Natural killer cell (primary cell): ENCODE measurements around the gene SLC35F3. TPM values are rescaled to one million over a fixed set of nuclear protein-coding genes. Genes with fewer than 3 reads are reported as not detected.

Source experiments
- ATAC-seq, 3 donors: fragments of 150-1000 bp in 2 of 3; fragments of 200-7000 bp in 1 of 3; cut with Tn5 transposase; 1 replicate in 1 of 3; 2 replicates in 2 of 3; pipeline ENCODE4 v1.10.0; 2021; ENCODE audit warnings: mild to moderate bottlenecking in 2 of 3, moderate library complexity in 2 of 3
- DNase-seq, 2 donors: peaks; one replicate each; pipeline versions ENCODE4 v3.0.0 to v3.0.0-alpha.2; 2013 to 2021; ENCODE audit warnings: mixed read lengths in 1 of 2
- H3K27ac ChIP-seq: one replicate; pipeline ENCODE4 v1.5.1; 2013; ENCODE audit warnings: mild to moderate bottlenecking, low read length
- H3K27me3 ChIP-seq: one replicate; pipeline ENCODE4 v1.6.1; 2013; ENCODE audit warnings: low read length; ENCODE audit not compliant: control insufficient read depth, insufficient read depth
- H3K36me3 ChIP-seq: one replicate; pipeline ENCODE4 v1.6.1; 2013; ENCODE audit warnings: low read length; ENCODE audit not compliant: control insufficient read depth, insufficient read depth
- H3K4me1 ChIP-seq: one replicate; pipeline ENCODE4 v1.6.1; 2013; ENCODE audit warnings: low read length; ENCODE audit not compliant: control insufficient read depth, insufficient read depth
- H3K4me3 ChIP-seq: one replicate; pipeline ENCODE4 v1.5.1; 2013; ENCODE audit warnings: low read length
- H3K9me3 ChIP-seq: one replicate; pipeline ENCODE4 v1.6.1; 2013; ENCODE audit warnings: low read length; ENCODE audit not compliant: control insufficient read depth, insufficient read depth
- H3K27ac Mint-ChIP-seq, 2 donors: one replicate each; pipeline ENCODE4 v1.8.0; 2022; ENCODE audit warnings: mild to moderate bottlenecking in 2 of 2, mixed read lengths in 2 of 2, moderate library complexity in 1 of 2
- H3K27me3 Mint-ChIP-seq, 2 donors: one replicate each; pipeline ENCODE4 v1.8.0; 2022; ENCODE audit warnings: low read depth in 2 of 2, mixed read lengths in 2 of 2
- H3K36me3 Mint-ChIP-seq: one replicate; pipeline ENCODE4 v1.8.0; 2022; ENCODE audit warnings: mixed read lengths
- H3K4me1 Mint-ChIP-seq, 2 donors: one replicate each; pipeline ENCODE4 v1.8.0; 2022; ENCODE audit warnings: mixed read lengths in 2 of 2
- H3K4me3 Mint-ChIP-seq: one replicate; pipeline ENCODE4 v1.8.0; 2022; ENCODE audit warnings: mild to moderate bottlenecking, moderate library complexity, mixed read lengths
- H3K9me3 Mint-ChIP-seq, 2 donors: one replicate each; pipeline ENCODE4 v1.8.0; 2022; ENCODE audit warnings: mixed read lengths in 2 of 2
- CTCF ChIP-seq: fragments of 200-600 bp; IDR thresholded peaks from one replicate; pipeline ENCODE4 v1.8.0; 2022; ENCODE audit warnings: antibody characterized with exemption
- WGBS: methylation state at CpG from one replicate; pipeline ENCODE4 v1.1.7; 2013; ENCODE audit warnings: missing lambda C conversion rate; ENCODE audit not compliant: insufficient coverage; 5-methylcytosine and 5-hydroxymethylcytosine counted together
- intact Hi-C: fragments of 100-400 bp; cut with micrococcal nuclease; formaldehyde crosslinking; loops from one replicate; pipeline ENCODE4 v1.14.2; 2022
- total RNA-seq, 4 donors: library from RNA; stranded (reverse); fragments of 120-200 nt in 1 of 4; gene quantifications; one replicate each; pipeline versions ENCODE4 v1.2.3 to v1.2.4, GENCODE V29; 2013 to 2022

Gene SLC35F3
- total RNA-seq, 3 donors from 2014 or later (not counting 1 experiment from before 2014, with no cell fraction given) = not detected

GRCh38 chr1:233933339-233933738 lies 28.9 kb downstream of the SLC35F3 start:
- no peak for ATAC-seq
- TF ChIP-seq CTCF = no peak
- Mint-ChIP-seq H3K4me1 (no peaks in the 10 kb centered on the region), H3K27me3 (no peaks in the 10 kb centered on the region), H3K36me3 (no peaks in the 10 kb centered on the region), H3K27ac (no peak overlapping the region), H3K9me3 (peaks cover 0 to 3% of the 10 kb centered on the region in 2 donors), H3K4me3 (no peak overlapping the region)
- 93% methylated on average over 3 of the region's 4 CpGs for WGBS
- H3K27ac ChIP-seq = no peak overlapping the region
- DNase-seq = no peak
- intact Hi-C loops = no loop called here
- no peaks in the 10 kb centered on the region for H3K27me3 ChIP-seq
- H3K36me3 ChIP-seq = no peaks in the 10 kb centered on the region
- H3K4me3 ChIP-seq = no peak overlapping the region
- no peaks in the 10 kb centered on the region for H3K4me1 ChIP-seq
- H3K9me3 ChIP-seq = no peaks in the 10 kb centered on the region

- TF ChIP-seq CTCF = no peak
- WGBS = 97% methylated on average over 2 of the region's 4 CpGs
- H3K9me3 ChIP-seq = no peaks in the 10 kb centered on the region
Observed at GRCh38 chr1:233935297-233935868, 30.9 kb downstream of the SLC35F3 start.

GRCh38 chr1:233936422-233936821 lies 31.9 kb downstream of the SLC35F3 start:
- DNase-seq (no peak), ATAC-seq (no peak)
- Histone ChIP-seq H3K4me3 (no peak overlapping the region), H3K4me1 (no peaks in the 10 kb centered on the region), H3K36me3 (no peaks in the 10 kb centered on the region), H3K9me3 (no peaks in the 10 kb centered on the region), H3K27me3 (no peaks in the 10 kb centered on the region), H3K27ac (no peak overlapping the region)
- Mint-ChIP-seq H3K27me3 (no peaks in the 10 kb centered on the region), H3K27ac (no peak overlapping the region), H3K4me1 (no peaks in the 10 kb centered on the region), H3K36me3 (no peaks in the 10 kb centered on the region), H3K9me3 (peaks cover 0 to 9% of the 10 kb centered on the region in 2 donors), H3K4me3 (no peak overlapping the region)
- intact Hi-C loops = no loop called here
- no peak for TF ChIP-seq CTCF
- WGBS = 92% methylated on average over 1 of the region's 1 CpG

More at GRCh38 chr1:233935297-233935868, 30.9 kb downstream of the SLC35F3 start:
- Histone ChIP-seq H3K27ac (no peak overlapping the region), H3K4me3 (no peak overlapping the region), H3K27me3 (no peaks in the 10 kb centered on the region), H3K36me3 (no peaks in the 10 kb centered on the region), H3K4me1 (no peaks in the 10 kb centered on the region)
- ATAC-seq (no peak), DNase-seq (no peak)
- Mint-ChIP-seq H3K9me3 (peaks cover 0 to 9% of the 10 kb centered on the region in 2 donors), H3K36me3 (no peaks in the 10 kb centered on the region), H3K4me3 (no peak overlapping the region), H3K27me3 (no peaks in the 10 kb centered on the region), H3K27ac (no peak overlapping the region), H3K4me1 (no peaks in the 10 kb centered on the region)
- intact Hi-C loops = no loop called here

GRCh38 chr1:233936842-233937241 lies 32.4 kb downstream of the SLC35F3 start:
- no peak for DNase-seq
- Histone ChIP-seq H3K27ac (no peak overlapping the region), H3K36me3 (no peaks in the 10 kb centered on the region), H3K9me3 (no peaks in the 10 kb centered on the region), H3K4me1 (no peaks in the 10 kb centered on the region), H3K4me3 (no peak overlapping the region), H3K27me3 (no peaks in the 10 kb centered on the region)
- Mint-ChIP-seq H3K4me1 (no peaks in the 10 kb centered on the region), H3K4me3 (no peak overlapping the region), H3K27me3 (no peaks in the 10 kb centered on the region), H3K9me3 (peaks cover 0 to 9% of the 10 kb centered on the region in 2 donors), H3K27ac (no peak overlapping the region), H3K36me3 (no peaks in the 10 kb centered on the region)
- 92% methylated on average over 3 of the region's 3 CpGs for WGBS
- no peak for ATAC-seq
- no peak for TF ChIP-seq CTCF
- intact Hi-C loops = no loop called here
